ENCODE results near the gene TBC1D22A. TPM values are rescaled to one million over a fixed set of nuclear protein-coding genes. Genes with fewer than 3 reads are reported as not detected.

Gene TBC1D22A
- total RNA-seq, 1 experiment from 2014 or later: 20.9 TPM

DNA sequence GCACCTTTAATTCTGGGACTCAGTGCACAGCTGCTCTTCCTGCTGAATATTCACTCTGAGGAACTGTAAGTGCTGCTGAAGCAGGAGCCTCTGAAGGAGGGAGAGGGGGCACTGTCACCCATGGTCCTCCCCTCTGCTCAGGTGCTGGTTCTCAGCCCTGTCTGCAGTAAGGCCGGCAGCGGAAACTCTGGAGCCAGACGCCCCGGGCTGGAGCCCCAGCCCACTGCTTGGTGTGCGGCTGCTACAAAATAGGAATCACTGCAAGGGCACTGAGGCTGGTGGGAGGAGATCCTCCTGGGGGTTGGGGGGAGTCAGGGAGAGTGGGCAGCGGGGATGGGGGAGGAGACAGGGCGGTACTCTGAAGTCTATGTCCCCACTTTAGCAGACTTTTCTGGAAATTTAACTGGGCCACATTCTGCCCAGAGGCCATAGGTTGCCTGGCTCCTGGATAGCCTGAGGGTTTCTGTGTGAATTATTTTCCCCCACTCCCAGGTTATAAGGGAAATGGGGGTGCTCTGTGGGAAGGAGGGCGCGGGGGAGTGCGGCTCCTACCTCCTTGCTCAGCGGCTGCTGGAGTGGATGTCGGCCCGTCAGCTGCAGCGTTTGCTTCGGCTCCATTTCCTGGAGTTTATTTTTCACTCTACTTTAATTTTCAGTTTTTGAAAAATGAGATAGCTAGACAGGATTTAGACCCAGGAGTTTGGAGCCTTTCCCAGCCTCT is 33.6 kb downstream of the TBC1D22A start:
- RAD21 ChIA-PET (ENCODE audit: low non-redundant PET in 1 of 2, low total read pairs in 2 of 2, uncharacterized antibody in 2 of 2, unreplicated experiment in 2 of 2): no interaction called here
- no TSS peak for BruUV-seq (replicated peaks)

More for the DNA sequence above, 33.6 kb downstream of the TBC1D22A start:
- Histone ChIP-seq H4K20me1 (ENCODE audit: insufficient read depth) (no peaks in the 10 kb centered on the region), H3K27me3 (ENCODE audit: insufficient read depth, low read length) (no peaks in the 10 kb centered on the region), H3K4me3 (replicated peaks in 1 of 2; ENCODE audit: low read depth in 1 of 2, low read length in 2 of 2) (no peak overlapping the region), H3K79me2 (ENCODE audit: insufficient read depth, low read length) (peaks cover 3% of the 10 kb centered on the region; the same call in 1 of the 2 replicates), H3K36me3 (ENCODE audit: control insufficient read depth in 1 of 2, insufficient read depth in 2 of 2, low read length in 2 of 2) (peaks cover 10 to 11% of the 10 kb centered on the region in 2 experiments; a peak in 2 of 4 replicates), H3K4me2 (ENCODE audit: low read length) (no peak overlapping the region), H3K9ac (ENCODE audit: low read length) (no peak overlapping the region), H2AFZ (ENCODE audit: low read depth, low read length, poor library complexity, severe bottlenecking) (no peak overlapping the region), H3K4me1 (ENCODE audit: control insufficient read depth in 1 of 2, insufficient read depth in 2 of 2, low read length in 2 of 2) (peaks cover 3 to 15% of the 10 kb centered on the region in 2 experiments), H3K9me3 (ENCODE audit: control insufficient read depth in 1 of 2, insufficient read depth in 1 of 2, low read depth in 1 of 2, low read length in 2 of 2) (no peaks in the 10 kb centered on the region), H3K27ac (ENCODE audit: low read depth, low read length) (no peak overlapping the region), H3K9me2 (ENCODE audit: insufficient read depth) (no peaks in the 10 kb centered on the region)
- intact Hi-C loops (cut with micrococcal nuclease): loop anchor here (10.0 kb wide), 1 partner anchor 1039 kb away; no protein-coding TSS in a partner anchor
- ChIA-PET CTCF (no interaction called here), POLR2A (no interaction called here)
- TF ChIP-seq FOSL1 (IDR thresholded peaks at IDR 0.05; ENCODE audit: low read depth) (no peak), ZNF274 (IDR thresholded peaks at IDR 0.05; ENCODE audit: low read depth, low read length) (no peak), POLR2A (IDR thresholded peaks at IDR 0.05; ENCODE audit: borderline replicate concordance, extremely low read depth, insufficient read depth, insufficient read length) (no peak), ZBTB33 (IDR thresholded peaks at IDR 0.05; ENCODE audit: extremely low read depth, insufficient replicate concordance, low read length) (no peak), ELF1 (IDR thresholded peaks at IDR 0.05; ENCODE audit: borderline replicate concordance, low read depth) (no peak), CEBPB (IDR thresholded peaks at IDR 0.05; ENCODE audit: low read depth) (no peak), MAX (IDR thresholded peaks at IDR 0.05) (no peak), SIN3A (IDR thresholded peaks at IDR 0.05; ENCODE audit: low read depth) (no peak), EZH2 (IDR thresholded peaks at IDR 0.05) (no peak), CBX3 (IDR thresholded peaks at IDR 0.05; ENCODE audit: low read depth) (no peak), YY1 (IDR thresholded peaks at IDR 0.05; ENCODE audit: extremely low read depth, insufficient replicate concordance, low read depth, low read length) (no peak), SP1 (IDR thresholded peaks at IDR 0.05; ENCODE audit: low read depth) (no peak), EZH2phosphoT487 (IDR thresholded peaks at IDR 0.05; ENCODE audit: borderline replicate concordance) (no peak), RAD21 (IDR thresholded peaks at IDR 0.05; ENCODE audit: low read depth) (no peak)
- TF ChIP-seq, protein P1, sequence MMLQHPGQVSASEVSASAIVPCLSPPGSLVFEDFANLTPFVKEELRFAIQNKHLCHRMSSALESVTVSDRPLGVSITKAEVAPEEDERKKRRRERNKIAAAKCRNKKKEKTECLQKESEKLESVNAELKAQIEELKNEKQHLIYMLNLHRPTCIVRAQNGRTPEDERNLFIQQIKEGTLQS (IDR thresholded peaks at IDR 0.05): no peak
- ATAC-seq (no peak), DNase-seq (ENCODE audit: low read depth, low spot score) (no peak)
